IMR-90 (cell line): ENCODE measurements around the gene GIMAP1. TPM values are rescaled to one million over a fixed set of nuclear protein-coding genes. Genes with fewer than 3 reads are reported as not detected.
"Not testable (repeated sequence)": the region's sequence is repeated elsewhere in the genome, so short reads cannot be mapped to it uniquely, and the experiment has no call there.

Experiments used
- ATAC-seq: fragments of 200-7000 bp; cut with Tn5 transposase; 2 replicates; pipeline ENCODE4 v1.9.1; 2020; ENCODE audit warnings: low read depth, mild to moderate bottlenecking, moderate library complexity
- BruUV-seq: library from RNA; stranded (reverse); fragments of 400-500 nt; replicated peaks from 2 replicates; lab custom pipeline; 2021; lab: Mats Ljungman, UMichigan
- CTCF ChIA-PET: fragments of 300-600 bp; formaldehyde crosslinking; extraction: SDS; loops from one replicate; lab custom pipeline; 2021; ENCODE audit warnings: antibody characterized with exemption; lab: Yijun Ruan, JAX
- POLR2A ChIA-PET: fragments of 300-600 bp; sonication (Branson Sonifier 250); formaldehyde crosslinking; loops from one replicate; lab custom pipeline; 2022; ENCODE audit warnings: antibody characterized with exemption; ENCODE audit not compliant: unreplicated experiment; lab: Charles Lee
- DNase-seq: peaks from one replicate; pipeline ENCODE4 v3.0.0; 2013
- H2AFZ ChIP-seq: replicated peaks from 2 replicates; pipeline ENCODE3; 2013; ENCODE audit warnings: low read length, mild to moderate bottlenecking; ENCODE audit not compliant: poor library complexity
- H2AK5ac ChIP-seq: 2 replicates; pipeline ENCODE4 v1.6.1; 2013; ENCODE audit warnings: low read depth, low read length, inconsistent platforms
- H2AK9ac ChIP-seq: replicated peaks from 2 replicates; pipeline ENCODE3; 2013; ENCODE audit warnings: mild to moderate bottlenecking, low read depth, low read length, moderate library complexity; ENCODE audit not compliant: poor library complexity
- H2BK120ac ChIP-seq: 2 replicates; pipeline ENCODE4 v1.6.1; 2013; ENCODE audit warnings: low read depth, low read length, inconsistent platforms
- H2BK15ac ChIP-seq: 3 replicates; pipeline ENCODE4 v1.6.1; 2013; ENCODE audit warnings: low read depth, low read length, inconsistent platforms
- H2BK20ac ChIP-seq: 2 replicates; pipeline ENCODE4 v1.6.1; 2013; ENCODE audit warnings: low read depth, mild to moderate bottlenecking, inconsistent platforms, low read length, moderate library complexity
- H2BK5ac ChIP-seq: 2 replicates; pipeline ENCODE4 v1.6.1; 2013; ENCODE audit warnings: mild to moderate bottlenecking, low read depth, low read length, inconsistent platforms; ENCODE audit not compliant: poor library complexity, severe bottlenecking
- H3K14ac ChIP-seq: replicated peaks from 2 replicates; pipeline ENCODE4 v1.6.1; 2013; ENCODE audit warnings: low read depth, low read length, inconsistent platforms
- H3K18ac ChIP-seq: 2 replicates; pipeline ENCODE4 v1.6.1; 2013; ENCODE audit warnings: low read depth, low read length, control low read depth
- H3K23ac ChIP-seq: 2 replicates; pipeline ENCODE4 v1.6.1; 2013; ENCODE audit warnings: low read depth, low read length, inconsistent platforms
- H3K27ac ChIP-seq: 2 replicates; pipeline ENCODE4 v1.5.1; 2013; ENCODE audit warnings: mild to moderate bottlenecking, control low read depth, low read length; ENCODE audit not compliant: insufficient read depth
- H3K27me3 ChIP-seq: 2 replicates; pipeline ENCODE4 v1.6.1; 2013; ENCODE audit warnings: low read length; ENCODE audit not compliant: control insufficient read depth, insufficient read depth
- H3K36me3 ChIP-seq: 2 replicates; pipeline ENCODE4 v1.6.1; 2013; ENCODE audit warnings: low read length, mixed read lengths; ENCODE audit not compliant: control insufficient read depth, insufficient read depth
- H3K4ac ChIP-seq: 2 replicates; pipeline ENCODE4 v1.6.1; 2013; ENCODE audit warnings: low read depth, low read length, inconsistent platforms
- H3K4me1 ChIP-seq: 2 replicates; pipeline ENCODE4 v1.6.1; 2013; ENCODE audit warnings: low read length, mixed read lengths; ENCODE audit not compliant: control insufficient read depth, insufficient read depth
- H3K4me2 ChIP-seq: 2 replicates; pipeline ENCODE4 v1.6.1; 2013; ENCODE audit warnings: low read depth, mild to moderate bottlenecking, control low read depth, low read length, moderate library complexity
- H3K4me3 ChIP-seq: 2 replicates; pipeline ENCODE4 v1.5.1; 2013; ENCODE audit warnings: low read depth, mild to moderate bottlenecking, control low read depth, low read length, moderate library complexity; ENCODE audit not compliant: insufficient read depth
- H3K56ac ChIP-seq: 2 replicates; pipeline ENCODE4 v1.6.1; 2013; ENCODE audit warnings: low read length, inconsistent platforms; ENCODE audit not compliant: insufficient read depth; ENCODE audit errors: extremely low read depth
- H3K79me1 ChIP-seq, 2 experiments: 2 replicates each; pipeline ENCODE4 v1.6.1; 2013; ENCODE audit warnings: low read length in 2 of 2, inconsistent platforms in 1 of 2, low read depth in 1 of 2
- H3K9ac ChIP-seq: 2 replicates; pipeline ENCODE4 v1.6.1; 2013; ENCODE audit warnings: low read depth, low read length, control low read depth
- H3K9me1 ChIP-seq: 2 replicates; pipeline ENCODE4 v1.6.1; 2013; ENCODE audit warnings: low read length, inconsistent platforms; ENCODE audit not compliant: insufficient read depth
- H3K9me3 ChIP-seq: 2 replicates; pipeline ENCODE4 v1.6.1; 2013; ENCODE audit warnings: low read length; ENCODE audit not compliant: control insufficient read depth, insufficient read depth
- H4K20me1 ChIP-seq: 2 replicates; pipeline ENCODE4 v1.6.1; 2013; ENCODE audit warnings: low read length, inconsistent platforms; ENCODE audit not compliant: insufficient read depth
- H4K5ac ChIP-seq: 2 replicates; pipeline ENCODE4 v1.6.1; 2013; ENCODE audit warnings: mild to moderate bottlenecking, low read depth, low read length, control low read depth
- H4K8ac ChIP-seq, 2 experiments: 2 replicates each; pipeline ENCODE4 v1.6.1; 2013; ENCODE audit warnings: low read depth in 2 of 2, low read length in 2 of 2, control low read depth in 1 of 2, inconsistent platforms in 1 of 2
- H4K91ac ChIP-seq: 2 replicates; pipeline ENCODE4 v1.6.1; 2013; ENCODE audit warnings: low read depth, low read length, inconsistent platforms; ENCODE audit not compliant: insufficient read depth
- CEBPB ChIP-seq: IDR thresholded peaks from 2 replicates; pipeline ENCODE4 v1.6.1; 2012; ENCODE audit warnings: low read depth, low read length, improper control_type of control experiment
- FOS ChIP-seq: fragments of 150-350 bp; IDR thresholded peaks from 2 replicates; pipeline ENCODE4 v1.6.1; 2016; ENCODE audit warnings: low read depth, low read length
- MAZ ChIP-seq: IDR thresholded peaks from 2 replicates; pipeline ENCODE4 v1.6.1; 2012; ENCODE audit warnings: low read depth, mild to moderate bottlenecking, low read length, improper control_type of control experiment, moderate library complexity, borderline replicate concordance
- NFE2L2 ChIP-seq: fragments of 150-350 bp; IDR thresholded peaks from 2 replicates; pipeline ENCODE4 v1.6.1; 2016; ENCODE audit warnings: low read depth, mild to moderate bottlenecking, low read length
- RFX5 ChIP-seq: IDR thresholded peaks from 2 replicates; pipeline ENCODE4 v1.8.0; 2012; ENCODE audit warnings: low read depth, mild to moderate bottlenecking, low read length, moderate library complexity
- WGBS, 2 experiments: methylation state at CpG; one replicate each; pipeline versions ENCODE4 v1.1.5 to v1.1.7; 2013; ENCODE audit warnings: missing lambda C conversion rate in 2 of 2; ENCODE audit not compliant: insufficient read length in 1 of 2; ENCODE audit errors: extremely low coverage in 2 of 2; 5-methylcytosine and 5-hydroxymethylcytosine counted together
- dilution Hi-C: fragments of 300-500 bp; cut with HindIII; formaldehyde crosslinking; loops from one replicate; pipeline ENCODE4 v1.14.3; 2018; ENCODE audit warnings: low sequenced_read_pairs; ENCODE audit not compliant: unreplicated experiment
- in situ Hi-C: fragments of 300-500 bp; cut with MboI; formaldehyde crosslinking; loops from 3 replicates; pipeline ENCODE4 v1.14.3; 2019; ENCODE audit warnings: low sequenced_read_pairs, inconsistent platforms, mixed read lengths
- intact Hi-C: fragments of 100-400 bp; cut with micrococcal nuclease; formaldehyde crosslinking; loops from 2 replicates; pipeline ENCODE4 v1.10.0; 2022
- polyA plus RNA-seq, 3 experiments: library from polyadenylated mRNA; depleted of rRNA; stranded (reverse); fragments of >200 nt; gene quantifications; 2 replicates each; pipeline ENCODE4 v1.2.3, GENCODE V29; 2012; ENCODE audit warnings: low replicate concordance in 1 of 3
- total RNA-seq: library from RNA; depleted of rRNA; stranded (reverse); fragments of >200 nt; gene quantifications from 2 replicates; pipeline ENCODE4 v1.2.3, GENCODE V29; 2012

The GIMAP1 gene
- total and polyA plus RNA-seq, 2 of the 4 experiments (the other 2 are of a cell fraction) = not detected

DNA sequence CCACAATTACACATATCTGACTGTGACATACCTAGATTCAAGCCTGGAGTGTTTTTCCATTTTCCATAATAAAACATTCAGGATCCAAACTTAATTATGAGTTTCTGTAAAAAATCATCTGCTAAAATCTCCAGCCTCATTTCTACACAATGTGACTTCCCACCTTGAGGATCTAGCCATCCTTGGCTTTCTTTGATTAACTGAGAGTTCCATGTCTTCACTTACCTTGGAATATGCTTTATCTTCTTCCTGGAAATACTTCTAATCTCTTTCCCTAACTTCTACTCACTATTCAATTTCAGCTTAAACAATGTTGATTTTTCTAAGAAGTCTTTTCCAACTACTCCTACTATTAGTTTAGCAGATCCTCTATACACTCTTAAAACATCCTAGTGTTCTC lies 47.4 kb upstream of the GIMAP1 start:
- H3K9ac ChIP-seq = no peak overlapping the region
- no peaks in the 10 kb centered on the region for H3K4me1 ChIP-seq
- intact Hi-C loops = no loop called here
- no peak overlapping the region for H2AK9ac ChIP-seq
- no peak overlapping the region for H3K4me2 ChIP-seq
- in situ Hi-C loops = no loop called here
- no peak overlapping the region for H3K56ac ChIP-seq
- dilution Hi-C loops = no loop called here
- H3K18ac ChIP-seq = no peak overlapping the region
- ATAC-seq (no peak), DNase-seq (no peak)
- H2BK20ac ChIP-seq = no peak overlapping the region
- H3K14ac ChIP-seq = no peak overlapping the region
- no peak overlapping the region for H2BK15ac ChIP-seq
- TF ChIP-seq CEBPB = no peak
- no peak for TF ChIP-seq FOS
- TF ChIP-seq RFX5 = no peak
- TF ChIP-seq MAZ = no peak
- TF ChIP-seq NFE2L2 = no peak
- no peak overlapping the region for H2BK120ac ChIP-seq
- no TSS peak for BruUV-seq
- no peak overlapping the region for H3K4me3 ChIP-seq
- no peak overlapping the region for H4K5ac ChIP-seq
- no peak overlapping the region for H3K27ac ChIP-seq
- H3K9me3 ChIP-seq = peaks cover 10% of the 10 kb centered on the region
- H3K36me3 ChIP-seq = no peaks in the 10 kb centered on the region
- no peaks in the 10 kb centered on the region for H3K79me1 ChIP-seq
- CTCF ChIA-PET = no interaction called here
- H3K9me1 ChIP-seq = no peaks in the 10 kb centered on the region
- H2BK5ac ChIP-seq = no peak overlapping the region
- H4K20me1 ChIP-seq = no peaks in the 10 kb centered on the region
- no peak overlapping the region for H2AK5ac ChIP-seq
- H2AFZ ChIP-seq = no peak overlapping the region
- POLR2A ChIA-PET = no interaction called here
- no peaks in the 10 kb centered on the region for H3K27me3 ChIP-seq
- H4K91ac ChIP-seq = no peak overlapping the region
- no peak overlapping the region for H3K23ac ChIP-seq
- no peak overlapping the region for H4K8ac ChIP-seq
- no peak overlapping the region for H3K4ac ChIP-seq

DNA sequence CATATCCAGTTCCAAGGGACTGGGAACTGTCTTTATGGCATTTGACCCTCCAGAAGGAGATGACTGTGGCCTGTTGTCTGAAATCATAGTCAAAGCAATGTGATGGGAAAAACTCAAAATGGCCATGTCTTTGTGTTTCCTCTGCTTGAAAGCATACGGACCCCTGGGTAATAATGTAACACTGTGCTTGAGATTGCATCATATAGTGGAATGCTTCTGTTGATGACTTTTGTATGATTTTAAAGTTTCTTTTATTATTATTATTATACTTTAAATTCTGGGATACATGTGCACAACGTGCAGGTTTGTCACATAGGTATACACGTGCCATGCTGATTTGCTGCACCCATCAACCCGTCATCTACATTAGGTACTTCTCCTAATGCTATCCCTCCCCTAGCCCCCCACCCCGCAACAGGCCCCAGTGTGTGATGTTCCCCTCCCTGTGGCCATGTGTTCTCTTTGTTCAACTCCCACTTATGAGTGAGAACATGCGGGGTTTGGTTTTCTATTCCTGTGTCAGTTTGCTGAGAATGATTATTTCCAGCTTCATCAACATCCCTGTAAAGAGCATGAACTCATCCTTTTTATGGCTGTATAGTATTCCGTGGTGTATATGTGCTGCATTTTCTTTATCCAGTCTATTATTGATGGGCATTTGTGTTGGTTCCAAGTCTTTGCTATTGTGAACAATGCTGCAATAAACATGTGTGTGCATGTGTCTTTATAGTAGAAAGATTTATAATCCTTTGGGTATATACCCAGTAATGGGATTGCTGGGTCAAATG lies 44.4 kb upstream of the GIMAP1 start:
- intact Hi-C loops, H3K4me3 ChIP-seq, H3K27me3 ChIP-seq, BruUV-seq, H2BK5ac ChIP-seq, H2BK20ac ChIP-seq, H4K20me1 ChIP-seq, H3K9ac ChIP-seq, H3K4me1 ChIP-seq, H3K79me1 ChIP-seq, H3K56ac ChIP-seq, H4K8ac ChIP-seq, DNase-seq, H2BK15ac ChIP-seq, H2AK9ac ChIP-seq, H2AK5ac ChIP-seq, H3K14ac ChIP-seq, H3K4me2 ChIP-seq, H4K91ac ChIP-seq, H4K5ac ChIP-seq, H3K23ac ChIP-seq, ATAC-seq, H3K9me1 ChIP-seq, H3K36me3 ChIP-seq, H3K9me3 ChIP-seq, in situ Hi-C loops, H3K4ac ChIP-seq, CTCF ChIA-PET, dilution Hi-C loops, H3K18ac ChIP-seq, POLR2A ChIA-PET, H2BK120ac ChIP-seq, H3K27ac ChIP-seq, H2AFZ ChIP-seq: not testable (repeated sequence)
- WGBS, 2 experiments = no CpG with 5 or more reads among the region's 7 CpGs
